CD4-positive, alpha-beta memory T cell (primary cell): ENCODE data around the gene CD4. TPM values are rescaled to one million over a fixed set of nuclear protein-coding genes. Genes with fewer than 3 reads are reported as not detected.

Experiments used
- CTCF ChIA-PET: fragments of 350-600 bp; sonication (Branson Sonifier 250); formaldehyde crosslinking; loops from one replicate; lab custom pipeline; 2021; ENCODE audit warnings: inconsistent platforms; ENCODE audit not compliant: partially characterized antibody; lab: Charles Lee
- POLR2A ChIA-PET: fragments of 350-600 bp; sonication (Branson Sonifier 250); formaldehyde crosslinking; loops from one replicate; lab custom pipeline; 2021; ENCODE audit not compliant: partially characterized antibody; lab: Charles Lee
- DNase-seq, 5 donors: peaks; one replicate each; pipeline versions ENCODE4 v3.0.0 to v3.0.0-alpha.2; 2020 to 2022; ENCODE audit warnings: mixed read lengths in 1 of 5
- H3K27ac ChIP-seq: one replicate; pipeline ENCODE4 v1.7.0; 2013; ENCODE audit warnings: low read depth, low read length
- H3K27me3 ChIP-seq: 2 replicates; pipeline ENCODE4 v1.7.0; 2013; ENCODE audit warnings: mild to moderate bottlenecking, low read length, moderate library complexity; ENCODE audit not compliant: insufficient read depth
- H3K36me3 ChIP-seq: 2 replicates; pipeline ENCODE4 v1.7.0; 2013; ENCODE audit warnings: mild to moderate bottlenecking, low read length, moderate library complexity; ENCODE audit not compliant: insufficient read depth
- H3K4me1 ChIP-seq: 2 replicates; pipeline ENCODE4 v1.7.0; 2013; ENCODE audit warnings: mild to moderate bottlenecking, low read length, moderate library complexity; ENCODE audit not compliant: insufficient read depth
- H3K4me3 ChIP-seq, 2 donors: one replicate each; pipeline ENCODE4 v1.7.0; 2013; ENCODE audit warnings: low read length in 2 of 2, mild to moderate bottlenecking in 1 of 2
- H3K9me3 ChIP-seq, 2 donors: one replicate each; pipeline ENCODE4 v1.7.0; 2013; ENCODE audit warnings: low read length in 2 of 2, control low read depth in 1 of 2; ENCODE audit not compliant: control insufficient read depth in 1 of 2
- H3K27ac Mint-ChIP-seq, 7 donors: one replicate each; pipeline ENCODE4 v1.8.0; 2020 to 2021; ENCODE audit warnings: mixed read lengths in 7 of 7, mild to moderate bottlenecking in 6 of 7, inconsistent platforms in 3 of 7, moderate library complexity in 3 of 7
- H3K27me3 Mint-ChIP-seq, 2 donors: one replicate each; pipeline ENCODE4 v1.8.0; 2020 to 2021; ENCODE audit warnings: mixed read lengths in 2 of 2
- H3K36me3 Mint-ChIP-seq, 2 donors: one replicate each; pipeline ENCODE4 v1.8.0; 2020 to 2021; ENCODE audit warnings: mixed read lengths in 2 of 2, inconsistent platforms in 1 of 2, mild to moderate bottlenecking in 1 of 2
- H3K4me1 Mint-ChIP-seq, 4 donors: one replicate each; pipeline ENCODE4 v1.8.0; 2020 to 2021; ENCODE audit warnings: mixed read lengths in 4 of 4, mild to moderate bottlenecking in 1 of 4
- H3K4me3 Mint-ChIP-seq, 8 donors: one replicate each; pipeline ENCODE4 v1.8.0; 2020 to 2021; ENCODE audit warnings: mixed read lengths in 8 of 8, mild to moderate bottlenecking in 7 of 8, moderate library complexity in 6 of 8, inconsistent platforms in 3 of 8
- H3K9me3 Mint-ChIP-seq, 8 donors: one replicate each; pipeline ENCODE4 v1.8.0; 2020 to 2021; ENCODE audit warnings: mixed read lengths in 8 of 8, mild to moderate bottlenecking in 5 of 8, inconsistent platforms in 3 of 8, moderate library complexity in 1 of 8
- intact Hi-C: fragments of 100-400 bp; cut with micrococcal nuclease; formaldehyde crosslinking; loops from one replicate; pipeline ENCODE4 v1.15.1; 2023
- polyA plus RNA-seq, 2 donors: library from polyadenylated mRNA; unstranded; fragments of 300-500 nt; fragmentation: Illumina TruSeq; gene quantifications; one replicate each; pipeline ENCODE4 v1.2.3, GENCODE V29; 2021
- total RNA-seq, 2 experiments: library from RNA; stranded (reverse); gene quantifications; one replicate each; pipeline ENCODE4 v1.2.3, GENCODE V29; 2021

CD4 gene
- total and polyA plus RNA-seq, 4 experiments from 2014 or later: 251 to 456 (median 288) TPM

DNA sequence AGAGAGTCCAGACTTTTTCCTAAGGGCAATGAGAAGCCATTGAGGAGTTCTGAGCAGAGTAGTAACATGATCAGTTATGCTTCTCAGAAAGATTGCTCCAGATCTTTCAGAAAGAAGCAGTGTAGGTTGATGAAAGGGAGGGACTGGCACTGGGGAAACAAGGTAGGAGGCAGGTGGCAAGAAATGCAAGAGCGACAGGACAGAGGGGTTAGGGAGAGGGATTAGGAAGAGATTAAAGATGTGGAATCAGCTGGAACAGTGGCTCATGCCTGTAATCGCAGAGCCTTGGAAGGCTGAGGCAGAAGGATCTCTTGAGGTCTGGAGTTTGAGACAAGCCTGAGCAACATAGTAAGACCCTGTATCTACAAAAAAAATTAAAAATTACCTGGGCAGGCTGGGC, 58.3 kb downstream of the CD4 start:
- H3K27me3 ChIP-seq: no peaks in the 10 kb centered on the region
- no peak overlapping the region for H3K4me3 Mint-ChIP-seq
- peaks cover 2 to 15% (median 10%) of the 10 kb centered on the region in 4 donors for H3K4me1 Mint-ChIP-seq
- ChIA-PET CTCF (interaction anchor here (1.4 to 2.5 kb wide), 4 partner anchors 11 to 24 kb away, joined by 3 to 16 read pairs (median 7); no protein-coding TSS in a partner anchor), POLR2A (interaction anchor here (1.1 kb wide), 1 partner anchor 20 kb away, joined by 4 read pairs; the partner anchor contains the start of gene P3H3)
- peak overlapping the region in 2 of 7 donors; percentile 58 to 78 for H3K27ac Mint-ChIP-seq
- no peaks in the 10 kb centered on the region for H3K36me3 ChIP-seq
- peaks cover 11% of the 10 kb centered on the region for H3K4me1 ChIP-seq
- DNase-seq: no peak
- no peaks in the 10 kb centered on the region for H3K27me3 Mint-ChIP-seq
- H3K9me3 ChIP-seq: no peaks in the 10 kb centered on the region
- peaks cover 0 to 3% (median 0%) of the 10 kb centered on the region in 8 donors for H3K9me3 Mint-ChIP-seq
- intact Hi-C loops: no loop called here
- no peak overlapping the region for H3K4me3 ChIP-seq
- no peak overlapping the region for H3K27ac ChIP-seq
- peaks cover 0 to 9% of the 10 kb centered on the region in 2 donors for H3K36me3 Mint-ChIP-seq

DNA sequence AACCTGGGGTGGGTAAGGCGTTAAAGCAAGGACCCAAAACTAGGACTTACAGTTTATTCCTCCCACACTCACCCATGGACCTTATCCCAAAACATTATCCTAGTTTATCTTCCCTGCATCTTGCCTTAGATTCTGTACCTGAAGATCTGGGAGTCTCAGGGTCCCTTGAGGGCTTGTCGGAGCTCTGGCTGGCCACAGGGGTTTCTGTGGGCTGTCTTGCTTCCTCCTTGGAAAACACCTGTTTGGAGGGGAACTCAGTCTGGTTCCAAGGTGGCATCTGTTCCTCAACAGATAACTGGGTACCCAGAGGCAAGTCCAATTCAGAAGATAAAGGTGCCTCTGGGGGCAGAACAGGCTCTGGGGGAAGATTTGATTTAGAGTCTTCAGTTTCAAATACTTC, 60.1 kb downstream of the CD4 start:
- ChIA-PET CTCF (interaction anchor here (1.3 to 2.5 kb wide), 2 partner anchors 14 to 23 kb away, joined by 3 to 16 read pairs; partner anchors contain the start of gene SPSB2), POLR2A (interaction anchor here (5.2 kb wide), 1 partner anchor 96 kb away, joined by 47 read pairs; the partner anchor contains the start of gene MLF2)
- no peaks in the 10 kb centered on the region for H3K27me3 Mint-ChIP-seq
- peaks cover 28% of the 10 kb centered on the region for H3K4me1 ChIP-seq
- DNase-seq: peak in 1 of 5 donors; percentile 25
- H3K4me3 Mint-ChIP-seq: no peak overlapping the region
- no peak overlapping the region for H3K27ac ChIP-seq
- H3K4me3 ChIP-seq: no peak overlapping the region
- peak overlapping the region in 2 of 7 donors; percentile 7 to 17 for H3K27ac Mint-ChIP-seq
- intact Hi-C loops: no loop called here
- H3K9me3 ChIP-seq: no peaks in the 10 kb centered on the region
- peaks cover 4 to 10% of the 10 kb centered on the region in 2 donors for H3K36me3 Mint-ChIP-seq
- no peaks in the 10 kb centered on the region for H3K27me3 ChIP-seq
- H3K4me1 Mint-ChIP-seq: peaks cover 15 to 33% (median 25%) of the 10 kb centered on the region in 4 donors
- H3K9me3 Mint-ChIP-seq: peaks cover 0 to 3% (median 0%) of the 10 kb centered on the region in 8 donors
- H3K36me3 ChIP-seq: no peaks in the 10 kb centered on the region

DNA sequence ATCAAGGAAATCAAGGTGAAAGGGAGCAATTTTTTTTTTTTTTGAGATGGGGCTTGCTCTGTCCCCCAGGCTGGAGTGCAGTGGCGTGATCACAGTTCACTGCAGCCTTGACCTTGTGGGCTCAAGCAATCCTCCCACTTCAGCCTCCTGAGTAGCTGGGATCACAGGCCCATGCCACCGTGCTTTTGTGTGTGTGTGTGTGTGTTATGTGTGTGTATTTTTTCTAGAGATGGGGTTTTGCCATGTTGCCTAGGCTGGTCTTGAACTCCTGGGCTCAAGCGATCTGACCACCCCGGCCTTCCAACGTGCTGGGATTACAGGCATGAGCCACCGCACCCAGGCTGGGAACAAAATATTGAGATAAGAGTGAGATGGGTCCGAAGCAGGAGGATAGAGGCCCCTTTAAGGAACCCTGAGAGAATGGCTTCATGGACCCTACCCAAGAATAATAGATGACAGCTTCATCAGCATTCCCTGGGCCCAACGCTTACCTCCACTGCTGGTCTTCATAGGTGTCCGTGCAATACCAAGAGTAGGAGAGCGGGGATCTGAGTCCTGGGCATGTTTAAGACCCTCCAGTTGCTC, 60.7 kb downstream of the CD4 start:
- peaks cover 4 to 10% of the 10 kb centered on the region in 2 donors for H3K36me3 Mint-ChIP-seq
- no peaks in the 10 kb centered on the region for H3K9me3 ChIP-seq
- H3K27me3 ChIP-seq: no peaks in the 10 kb centered on the region
- no peak overlapping the region for H3K27ac ChIP-seq
- H3K4me1 Mint-ChIP-seq: peaks cover 18 to 36% (median 26%) of the 10 kb centered on the region in 4 donors
- H3K27me3 Mint-ChIP-seq: no peaks in the 10 kb centered on the region
- peak overlapping the region in 3 of 7 donors; percentile 10 to 74 (median 56) for H3K27ac Mint-ChIP-seq
- POLR2A ChIA-PET: interaction anchor here (1.3 to 5.2 kb wide), 2 partner anchors 10 to 97 kb away, joined by 3 to 47 read pairs; partner anchors contain the start of gene MLF2
- H3K9me3 Mint-ChIP-seq: peaks cover 0 to 3% (median 0%) of the 10 kb centered on the region in 8 donors
- peaks cover 35% of the 10 kb centered on the region for H3K4me1 ChIP-seq
- DNase-seq: peak in 1 of 5 donors; percentile 13
- H3K4me3 Mint-ChIP-seq: peak overlapping the region in 2 of 8 donors; percentile 25 to 30
- H3K36me3 ChIP-seq: peaks cover 3% of the 10 kb centered on the region
- CTCF ChIA-PET: interaction anchor here (1.1 to 5.7 kb wide), 5 partner anchors 15 to 263 kb away, joined by 3 to 102 read pairs (median 16); partner anchors contain the start of genes PTMS, SPSB2 and TPI1
- no peak overlapping the region for H3K4me3 ChIP-seq
- intact Hi-C loops: loop anchor here (2.0 kb wide), 1 partner anchor 15 kb away; no protein-coding TSS in a partner anchor

DNA sequence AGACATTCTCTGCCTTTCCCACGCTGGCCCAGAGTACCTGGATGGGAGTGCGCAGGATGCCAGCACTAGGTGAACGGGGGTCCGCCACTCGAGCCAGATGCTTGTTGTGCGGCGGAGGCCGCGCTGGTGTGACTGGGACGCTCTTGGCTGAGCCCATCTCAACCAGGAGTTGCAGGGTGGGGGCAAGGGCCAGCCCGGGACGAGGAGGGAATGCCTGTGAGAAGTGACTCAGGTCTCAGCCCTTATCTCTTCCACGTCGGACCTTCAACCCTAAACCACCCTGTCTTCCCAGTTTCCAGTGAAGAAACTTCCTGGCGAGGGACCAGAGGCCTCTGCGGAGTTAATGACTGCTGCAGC, 61.4 kb downstream of the CD4 start:
- DNase-seq: peak in 1 of 5 donors; percentile 43
- H3K27ac Mint-ChIP-seq: peak overlapping the region in 6 of 7 donors; percentile 82 to 100 (median 99)
- Histone ChIP-seq H3K27ac (peak overlapping the region; percentile 92), H3K4me3 (peak overlapping the region in 1 of 2 donors; percentile 62), H3K9me3 (no peaks in the 10 kb centered on the region), H3K36me3 (peaks cover 10% of the 10 kb centered on the region), H3K27me3 (no peaks in the 10 kb centered on the region), H3K4me1 (peaks cover 37% of the 10 kb centered on the region)
- H3K9me3 Mint-ChIP-seq: peaks cover 0 to 3% (median 0%) of the 10 kb centered on the region in 8 donors
- intact Hi-C loops: loop anchor here (1.0 to 2.0 kb wide), 3 partner anchors 16 to 126 kb away; partner anchors contain the start of genes COPS7A and MLF2
- ChIA-PET POLR2A (interaction anchor here (0.7 to 7.1 kb wide), 24 partner anchors 9 to 790 kb away, joined by 3 to 270 read pairs (median 9); partner anchors contain the start of genes C12orf57, COPS7A, ENO2 and LPAR5), CTCF (interaction anchor here (0.8 to 5.7 kb wide), 12 partner anchors 12 to 263 kb away, joined by 3 to 102 read pairs (median 5); partner anchors contain the start of genes MLF2, PTMS, SPSB2 and TPI1)
- no peaks in the 10 kb centered on the region for H3K27me3 Mint-ChIP-seq
- H3K4me3 Mint-ChIP-seq: peak overlapping the region in 6 of 8 donors; percentile 88 to 99 (median 95)
- H3K36me3 Mint-ChIP-seq: peaks cover 5 to 12% of the 10 kb centered on the region in 2 donors
- H3K4me1 Mint-ChIP-seq: peaks cover 18 to 36% (median 27%) of the 10 kb centered on the region in 4 donors

DNA sequence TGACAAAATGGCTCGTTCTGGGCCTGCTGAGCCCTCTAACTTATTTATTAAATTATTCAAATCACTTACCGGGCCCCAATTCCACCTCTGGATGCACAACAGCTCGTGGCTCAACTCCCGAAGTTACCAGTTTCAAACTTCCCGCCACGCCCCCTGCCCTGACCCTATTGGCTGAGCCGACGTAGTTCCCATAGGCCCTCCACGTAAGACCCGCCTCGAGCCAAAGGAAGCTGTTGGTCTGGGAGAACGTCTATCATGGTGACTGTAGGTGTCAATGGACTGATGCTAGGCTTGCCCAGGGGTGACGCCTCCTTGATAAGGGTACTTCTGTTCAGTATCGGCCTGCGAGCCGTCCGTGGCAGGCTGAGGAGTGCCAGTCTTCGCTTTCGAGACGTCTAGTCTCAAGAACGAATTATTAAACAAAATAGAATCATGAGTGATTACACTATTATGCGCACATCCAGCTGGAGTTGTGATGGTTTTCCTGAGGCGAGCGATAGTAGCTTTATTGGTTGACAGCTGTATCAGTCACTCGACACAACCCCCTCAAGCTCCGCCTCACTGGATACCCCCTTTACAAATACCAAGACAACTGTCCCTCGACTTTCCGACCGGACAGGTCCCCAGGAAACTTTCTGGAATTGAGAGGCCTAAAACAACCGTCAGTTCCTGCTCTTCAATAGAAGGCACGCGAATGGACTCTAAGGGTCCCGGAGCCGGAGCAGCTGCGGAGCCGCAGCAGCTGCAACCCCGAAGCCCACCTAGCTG, 62.0 kb downstream of the CD4 start, which contains the start of gene CDCA3:
Gene CDCA3, minus strand, starts transcription at position 134 of the 768 bp plus-strand sequence. CDS start 334 bp downstream, outside the sequence.
- intact Hi-C loops: loop anchor here (1.0 to 2.0 kb wide), 3 partner anchors 17 to 127 kb away; partner anchors contain the start of genes COPS7A and MLF2
- H3K4me1 Mint-ChIP-seq: peaks cover 18 to 36% (median 27%) of the 10 kb centered on the region in 4 donors
- peak within 1 kb of the TSS; percentile 82 to 100 (median 99) for H3K27ac Mint-ChIP-seq
- ChIA-PET POLR2A (interaction anchor here (0.7 to 7.1 kb wide), 42 partner anchors 8 to 789 kb away, joined by 3 to 270 read pairs (median 6); partner anchors contain the start of genes C12orf57, CD4, COPS7A and ENO2), CTCF (interaction anchor here (0.6 to 5.7 kb wide), 20 partner anchors 9 to 512 kb away, joined by 3 to 102 read pairs (median 4); partner anchors contain the start of genes MLF2, P3H3, PTMS and SPSB2)
- Histone ChIP-seq H3K4me1 (peaks cover 37% of the 10 kb centered on the region), H3K36me3 (peaks cover 16% of the 10 kb centered on the region), H3K4me3 (peak within 1 kb of the TSS; percentile 62 to 97), H3K27ac (peak within 1 kb of the TSS; percentile 92), H3K9me3 (no peaks in the 10 kb centered on the region), H3K27me3 (no peaks in the 10 kb centered on the region)
- peak within 1 kb of the TSS; percentile 88 to 99 (median 95) for H3K4me3 Mint-ChIP-seq
- DNase-seq: peak; percentile 90 to 98 (median 92)
- H3K36me3 Mint-ChIP-seq: peaks cover 8 to 16% of the 10 kb centered on the region in 2 donors
- H3K9me3 Mint-ChIP-seq: peaks cover 0 to 3% (median 0%) of the 10 kb centered on the region in 8 donors
- H3K27me3 Mint-ChIP-seq: no peaks in the 10 kb centered on the region
